Memory B cell (primary cell): ENCODE data around the gene PROSER3.

Source experiments
- ATAC-seq: fragments of 150-1000 bp; cut with Tn5 transposase; 2 replicates; pipeline ENCODE4 v1.10.0; 2021; ENCODE audit warnings: low read depth, mild to moderate bottlenecking, moderate library complexity
- DNase-seq, 2 donors: peaks; one replicate each; pipeline ENCODE4 v3.0.0; 2022; ENCODE audit warnings: low spot score in 2 of 2
- H3K27ac Mint-ChIP-seq: one replicate; pipeline ENCODE4 v1.8.0; 2022; ENCODE audit warnings: mild to moderate bottlenecking, moderate library complexity, mixed read lengths
- H3K27me3 Mint-ChIP-seq: one replicate; pipeline ENCODE4 v1.8.0; 2022; ENCODE audit warnings: mixed read lengths
- H3K36me3 Mint-ChIP-seq: one replicate; pipeline ENCODE4 v1.8.0; 2022; ENCODE audit warnings: mild to moderate bottlenecking, mixed read lengths
- H3K4me1 Mint-ChIP-seq: one replicate; pipeline ENCODE4 v1.8.0; 2022; ENCODE audit warnings: mixed read lengths
- H3K4me3 Mint-ChIP-seq: one replicate; pipeline ENCODE4 v1.8.0; 2022; ENCODE audit warnings: mild to moderate bottlenecking, moderate library complexity, mixed read lengths
- H3K9me3 Mint-ChIP-seq: one replicate; pipeline ENCODE4 v1.8.0; 2022; ENCODE audit warnings: mixed read lengths

PROSER3 gene

DNA sequence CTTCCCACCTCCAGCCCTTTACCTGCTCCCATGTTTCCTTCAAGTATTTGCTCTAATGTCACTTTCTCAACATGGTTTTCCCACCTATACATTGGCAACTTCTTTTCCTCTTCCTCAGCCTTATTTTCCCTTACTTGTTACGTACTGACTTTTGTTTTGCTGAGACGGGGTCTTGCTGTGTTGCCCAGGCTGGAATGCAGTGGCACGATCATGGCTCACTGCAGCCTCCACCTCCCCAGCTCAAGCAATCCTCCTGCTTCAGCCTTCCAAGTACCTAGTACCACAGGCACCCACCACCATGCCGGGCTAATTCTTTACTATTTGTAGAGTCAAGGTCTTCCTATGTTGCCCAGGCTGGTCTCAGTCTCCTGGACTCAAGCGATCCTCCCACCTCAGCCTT lies 49.7 kb downstream of the PROSER3 start:
- Mint-ChIP-seq H3K4me3 (no peak overlapping the region), H3K9me3 (no peaks in the 10 kb centered on the region), H3K4me1 (peaks cover 11% of the 10 kb centered on the region), H3K36me3 (no peaks in the 10 kb centered on the region), H3K27ac (no peak overlapping the region), H3K27me3 (peaks cover 14% of the 10 kb centered on the region)
- DNase-seq: no peak
- ATAC-seq: no peak

DNA sequence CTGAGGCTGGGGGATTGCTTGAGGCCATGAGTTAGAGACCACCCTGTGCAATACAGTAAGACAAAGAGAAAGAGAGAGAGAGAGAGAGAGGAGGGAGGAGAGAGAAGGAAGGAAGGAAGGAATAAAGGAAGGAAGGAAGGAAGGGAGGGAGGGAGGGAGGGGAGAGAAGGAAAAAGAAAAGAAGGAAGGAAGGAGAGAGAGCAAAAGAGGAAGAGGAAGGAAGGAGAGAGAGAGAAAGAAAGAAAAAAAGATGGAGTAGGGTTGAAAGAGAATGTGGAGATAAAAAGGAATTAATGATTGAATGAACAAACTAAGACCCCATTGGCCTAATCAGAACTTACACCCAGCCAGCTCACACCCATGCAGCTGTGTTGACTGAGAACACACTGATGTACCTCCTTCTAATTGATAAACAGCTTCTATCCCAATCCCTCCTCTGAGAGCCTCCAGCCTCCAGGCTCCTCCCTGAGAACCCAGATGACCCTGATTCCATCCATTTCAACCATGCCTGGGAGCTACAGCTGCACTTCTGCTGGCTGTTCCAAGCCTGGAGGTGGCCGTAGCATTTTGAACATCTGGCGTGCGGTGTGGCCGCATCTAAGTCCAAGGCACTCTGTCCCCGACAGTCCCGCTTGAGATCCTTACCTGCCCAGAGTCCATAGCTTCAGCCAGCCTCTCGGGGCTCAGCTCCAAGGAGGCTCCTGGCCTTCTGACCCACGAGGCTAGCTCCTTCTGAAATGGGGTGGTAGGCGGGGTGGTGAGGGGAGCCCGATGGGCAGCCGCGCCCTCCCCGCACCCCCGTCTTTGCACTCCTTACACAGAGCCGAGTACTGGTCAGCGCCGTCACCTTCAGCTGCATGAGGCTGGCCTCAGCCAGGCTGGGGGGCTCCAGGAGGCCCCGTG lies 53.6 kb downstream of the PROSER3 start:
- H3K27ac Mint-ChIP-seq: no peak overlapping the region
- H3K9me3 Mint-ChIP-seq: peaks cover 2% of the 10 kb centered on the region
- H3K27me3 Mint-ChIP-seq: peaks cover 24% of the 10 kb centered on the region
- H3K4me1 Mint-ChIP-seq: peaks cover 3% of the 10 kb centered on the region
- H3K36me3 Mint-ChIP-seq: no peaks in the 10 kb centered on the region
- ATAC-seq: no peak
- DNase-seq: no peak
- no peak overlapping the region for H3K4me3 Mint-ChIP-seq

DNA sequence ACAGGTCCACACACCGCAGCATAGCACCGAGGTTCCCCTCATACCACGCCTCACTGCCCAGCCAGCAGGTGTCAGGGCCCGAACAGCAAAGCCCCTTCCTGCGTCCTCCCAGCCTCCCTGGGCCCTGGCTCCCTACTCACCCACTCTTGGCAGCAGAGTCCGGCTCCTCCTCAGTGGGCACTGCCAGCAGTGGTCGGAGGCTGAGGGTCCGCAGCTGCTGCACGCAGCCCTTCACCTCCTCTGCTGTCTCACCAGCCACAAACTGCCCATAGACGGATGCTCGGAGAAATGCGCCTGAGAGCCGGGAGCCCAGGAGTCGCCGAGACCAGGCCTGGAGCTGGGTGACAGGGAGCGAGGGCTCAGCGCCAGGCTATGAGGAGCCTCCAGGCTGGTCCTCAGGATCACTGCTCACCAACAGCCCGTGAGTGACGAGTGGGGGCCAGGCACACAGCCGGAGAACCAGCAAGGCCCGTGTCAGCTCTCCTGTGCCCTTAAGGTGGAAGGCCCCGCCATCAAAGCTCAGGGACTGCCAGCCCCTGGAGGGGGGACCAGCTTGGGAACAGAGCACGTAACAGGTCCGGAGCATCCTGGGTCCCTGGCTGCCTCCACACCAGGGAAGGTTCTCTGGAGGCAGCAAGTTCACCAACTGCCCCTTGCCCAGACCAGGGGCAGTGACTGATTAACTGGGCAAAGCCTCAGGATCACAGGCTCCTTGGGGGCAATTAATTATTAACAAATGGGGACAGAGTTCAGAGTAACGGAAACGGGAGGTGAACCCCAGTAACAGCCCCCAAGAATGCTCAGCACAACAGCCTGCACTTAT lies 54.5 kb downstream of the PROSER3 start, which contains the start of gene PRODH2:
Gene PRODH2, minus strand, starts transcription at position 626 of the 823 bp plus-strand sequence. Its CDS starts 40 bp downstream, at position 586.
- DNase-seq: no peak
- no peaks in the 10 kb centered on the region for H3K36me3 Mint-ChIP-seq
- H3K4me3 Mint-ChIP-seq: no peak within 1 kb of the TSS

DNA sequence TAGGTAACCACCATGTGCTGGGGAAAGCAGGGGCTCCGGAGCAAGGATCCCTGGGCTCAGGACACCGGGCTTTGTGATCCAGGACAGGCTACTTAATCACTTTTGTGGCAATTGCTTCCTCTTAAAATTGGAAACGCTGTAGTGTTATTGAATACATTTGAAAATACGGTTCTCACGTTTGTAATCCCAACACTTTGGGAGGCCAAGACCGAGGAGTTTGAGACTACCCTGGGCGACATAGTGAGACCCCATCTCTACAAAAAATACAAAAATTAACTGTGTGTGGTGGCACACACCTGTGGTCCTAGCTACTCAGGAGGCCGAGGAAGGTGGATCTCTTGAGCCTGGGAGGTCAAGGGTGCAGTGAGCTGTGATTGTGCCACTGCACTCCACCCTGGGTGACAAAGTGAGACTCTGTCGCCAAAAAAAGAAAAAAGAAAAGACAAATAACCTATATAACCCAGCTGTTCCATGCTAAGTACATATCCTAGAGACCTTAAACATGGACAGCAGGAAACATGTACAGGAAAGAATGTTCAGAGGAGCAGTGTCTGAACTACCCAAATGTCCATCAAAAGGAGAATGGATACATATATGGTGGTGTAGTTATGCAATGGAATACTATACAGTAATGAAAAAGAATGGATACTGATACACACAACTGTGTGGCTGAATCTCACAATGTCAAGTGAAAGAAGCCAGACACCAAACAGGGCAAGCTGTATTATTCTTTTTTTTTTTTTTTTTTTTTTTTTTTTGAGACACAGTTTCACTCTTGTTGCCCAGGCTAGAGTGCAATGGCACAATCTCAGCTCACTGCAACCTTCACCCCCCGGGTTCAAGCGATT lies 55.3 kb downstream of the PROSER3 start:
- peaks cover 26% of the 10 kb centered on the region for H3K27me3 Mint-ChIP-seq
- no peak for ATAC-seq
- no peak overlapping the region for H3K27ac Mint-ChIP-seq
- H3K4me1 Mint-ChIP-seq: peaks cover 3% of the 10 kb centered on the region
- H3K36me3 Mint-ChIP-seq: no peaks in the 10 kb centered on the region
- peaks cover 2% of the 10 kb centered on the region for H3K9me3 Mint-ChIP-seq
- H3K4me3 Mint-ChIP-seq: no peak overlapping the region
- DNase-seq: no peak

More for the DNA sequence above, 54.5 kb downstream of the PROSER3 start, which contains the start of gene PRODH2:
- H3K9me3 Mint-ChIP-seq: peaks cover 2% of the 10 kb centered on the region
- ATAC-seq: no peak
- H3K27ac Mint-ChIP-seq: no peak within 1 kb of the TSS
- peaks cover 24% of the 10 kb centered on the region for H3K27me3 Mint-ChIP-seq
- peaks cover 3% of the 10 kb centered on the region for H3K4me1 Mint-ChIP-seq

DNA sequence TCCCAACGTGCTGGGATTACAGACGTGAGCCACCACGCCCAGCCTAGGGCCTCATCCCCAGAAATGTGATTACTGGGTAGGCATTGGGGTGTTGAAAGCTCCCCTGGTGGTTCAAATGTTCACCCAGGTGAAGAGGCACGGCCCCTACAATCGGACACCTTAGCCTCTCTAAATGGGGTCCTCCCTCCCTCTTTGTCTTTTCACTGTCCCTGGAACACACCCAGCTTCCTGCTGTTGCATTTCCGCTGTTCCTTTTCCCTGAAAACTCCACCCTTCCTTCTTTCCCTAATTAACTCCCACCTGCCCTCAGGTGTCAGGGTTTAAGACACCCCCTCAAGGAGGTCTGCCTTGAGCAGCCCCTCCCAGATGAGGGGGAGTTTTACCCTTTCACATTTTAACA lies 58.3 kb downstream of the PROSER3 start:
- Mint-ChIP-seq H3K4me3 (no peak overlapping the region), H3K27me3 (peaks cover 20% of the 10 kb centered on the region), H3K4me1 (peaks cover under 1% of the 10 kb centered on the region), H3K36me3 (no peaks in the 10 kb centered on the region), H3K9me3 (peaks cover 2% of the 10 kb centered on the region), H3K27ac (no peak overlapping the region)
- no peak for ATAC-seq
- no peak for DNase-seq

DNA sequence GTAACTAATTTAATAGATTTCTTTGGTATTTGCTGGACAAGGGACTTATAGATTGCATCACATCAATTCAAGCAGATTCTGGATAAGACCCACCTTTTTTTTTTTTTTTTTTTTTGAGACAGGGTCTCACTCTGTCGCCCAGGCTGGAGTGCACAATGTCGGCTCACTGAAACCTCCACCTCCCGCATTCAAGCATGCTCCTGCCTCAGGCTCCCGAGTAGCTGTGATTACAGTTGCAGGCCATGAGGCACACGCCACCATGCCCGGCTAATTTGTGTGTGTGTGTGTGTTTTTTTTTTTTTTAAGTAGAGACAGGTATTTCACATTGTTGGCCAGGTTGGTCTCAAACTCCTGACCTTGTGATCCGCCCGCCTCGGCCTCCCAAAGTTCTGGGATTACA lies 58.9 kb downstream of the PROSER3 start:
- Mint-ChIP-seq H3K27me3 (peaks cover 19% of the 10 kb centered on the region), H3K9me3 (peaks cover 2% of the 10 kb centered on the region), H3K27ac (no peak overlapping the region)

DNA sequence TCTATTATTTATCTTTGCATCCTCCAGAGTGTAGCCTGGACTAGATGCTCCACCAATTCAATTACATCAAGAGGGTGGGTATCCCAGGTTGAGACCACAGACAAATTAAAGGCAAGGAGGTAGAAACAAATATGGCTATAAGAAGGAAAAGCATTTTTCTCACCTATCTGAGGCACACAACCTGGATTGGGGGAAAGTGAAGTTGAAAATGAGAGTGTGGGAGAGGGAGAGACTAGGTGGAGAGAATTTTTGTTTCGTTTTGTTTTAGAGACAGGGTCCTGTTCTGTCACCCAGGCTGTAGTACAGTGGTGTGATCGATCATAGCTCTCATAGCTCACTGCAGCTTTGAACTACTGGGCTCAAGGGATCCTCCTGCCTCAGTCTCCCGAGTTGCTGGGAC lies 60.5 kb downstream of the PROSER3 start:
- H3K27ac Mint-ChIP-seq: no peak overlapping the region
- no peak overlapping the region for H3K4me3 Mint-ChIP-seq
- H3K4me1 Mint-ChIP-seq: no peaks in the 10 kb centered on the region
- no peak for DNase-seq
- H3K9me3 Mint-ChIP-seq: peaks cover 2% of the 10 kb centered on the region
- H3K36me3 Mint-ChIP-seq: no peaks in the 10 kb centered on the region
- peaks cover 16% of the 10 kb centered on the region for H3K27me3 Mint-ChIP-seq
- no peak for ATAC-seq

More for the DNA sequence above, 58.9 kb downstream of the PROSER3 start:
- Mint-ChIP-seq H3K36me3 (no peaks in the 10 kb centered on the region), H3K4me1 (no peaks in the 10 kb centered on the region), H3K4me3 (no peak overlapping the region)
- ATAC-seq (no peak), DNase-seq (no peak)
